Activated CD4-positive, alpha-beta memory T cell treated with anti-CD3 and anti-CD28 coated beads for 36 hours (primary cell): Measurements from ENCODE around the gene HAO2. TPM values are rescaled to one million over a fixed set of nuclear protein-coding genes. Genes with fewer than 3 reads are reported as not detected.

Source experiments
- CTCF ChIA-PET: fragments of 350-600 bp; sonication (Branson Sonifier 250); formaldehyde crosslinking; loops from one replicate; lab custom pipeline; 2021; ENCODE audit warnings: antibody characterized with exemption, inconsistent platforms; lab: Charles Lee
- POLR2A ChIA-PET: fragments of 350-600 bp; sonication (Branson Sonifier 250); formaldehyde crosslinking; loops from one replicate; lab custom pipeline; 2021; ENCODE audit warnings: antibody characterized with exemption; lab: Charles Lee
- DNase-seq: peaks from one replicate; pipeline ENCODE4 v3.0.0-alpha.2; 2020
- H3K27ac Mint-ChIP-seq: one replicate; pipeline ENCODE4 v1.8.0; 2021; ENCODE audit warnings: mixed read lengths
- H3K27me3 Mint-ChIP-seq: one replicate; pipeline ENCODE4 v1.8.0; 2021; ENCODE audit warnings: mixed read lengths
- H3K36me3 Mint-ChIP-seq: one replicate; pipeline ENCODE4 v1.8.0; 2021; ENCODE audit warnings: mixed read lengths
- H3K4me1 Mint-ChIP-seq: one replicate; pipeline ENCODE4 v1.8.0; 2021; ENCODE audit warnings: low read depth, mixed read lengths
- H3K4me3 Mint-ChIP-seq: one replicate; pipeline ENCODE4 v1.8.0; 2021; ENCODE audit warnings: mild to moderate bottlenecking, mixed read lengths
- H3K9me3 Mint-ChIP-seq: one replicate; pipeline ENCODE4 v1.8.0; 2021; ENCODE audit warnings: mixed read lengths
- intact Hi-C: fragments of 100-400 bp; cut with micrococcal nuclease; formaldehyde crosslinking; loops from one replicate; pipeline ENCODE4 v1.15.1; 2023
- total RNA-seq, 2 experiments: library from RNA; stranded (reverse); gene quantifications; one replicate each; pipeline ENCODE4 v1.2.3, GENCODE V29; 2021

The HAO2 gene
- total RNA-seq, 2 experiments from 2014 or later: not detected

- intact Hi-C loops: no loop called here
- DNase-seq: no peak
- CTCF ChIA-PET: no interaction called here
- Mint-ChIP-seq H3K4me1 (no peaks in the 10 kb centered on the region), H3K27ac (no peak overlapping the region), H3K36me3 (no peaks in the 10 kb centered on the region), H3K9me3 (no peaks in the 10 kb centered on the region), H3K4me3 (no peak overlapping the region), H3K27me3 (peaks cover 4% of the 10 kb centered on the region)
- POLR2A ChIA-PET: no interaction called here
Observed at GRCh38 chr1:119388450-119388849, 19.9 kb downstream of the HAO2 start.

- CTCF ChIA-PET: no interaction called here
- POLR2A ChIA-PET: no interaction called here
- H3K9me3 Mint-ChIP-seq: no peaks in the 10 kb centered on the region
Observed at GRCh38 chr1:119390526-119390925, 21.9 kb downstream of the HAO2 start.

GRCh38 chr1:119391749-119392148 is 23.2 kb downstream of the HAO2 start:
- no peak for DNase-seq
- H3K27ac Mint-ChIP-seq: no peak overlapping the region
- no peak overlapping the region for H3K4me3 Mint-ChIP-seq
- no peaks in the 10 kb centered on the region for H3K9me3 Mint-ChIP-seq
- intact Hi-C loops: no loop called here
- no peaks in the 10 kb centered on the region for H3K36me3 Mint-ChIP-seq
- peaks cover 8% of the 10 kb centered on the region for H3K27me3 Mint-ChIP-seq
- no peaks in the 10 kb centered on the region for H3K4me1 Mint-ChIP-seq
- ChIA-PET POLR2A (no interaction called here), CTCF (no interaction called here)

More at GRCh38 chr1:119390526-119390925, 21.9 kb downstream of the HAO2 start:
- Mint-ChIP-seq H3K4me1 (no peaks in the 10 kb centered on the region), H3K27ac (no peak overlapping the region), H3K36me3 (no peaks in the 10 kb centered on the region), H3K4me3 (no peak overlapping the region), H3K27me3 (peaks cover 8% of the 10 kb centered on the region)
- intact Hi-C loops: no loop called here
- no peak for DNase-seq

GRCh38 chr1:119394085-119394484 is 25.5 kb downstream of the HAO2 start:
- intact Hi-C loops: no loop called here
- no peak for DNase-seq
- no peak overlapping the region for H3K27ac Mint-ChIP-seq
- ChIA-PET CTCF (no interaction called here), POLR2A (no interaction called here)
- no peaks in the 10 kb centered on the region for H3K4me1 Mint-ChIP-seq
- H3K27me3 Mint-ChIP-seq: peaks cover 8% of the 10 kb centered on the region
- no peaks in the 10 kb centered on the region for H3K9me3 Mint-ChIP-seq
- no peak overlapping the region for H3K4me3 Mint-ChIP-seq
- H3K36me3 Mint-ChIP-seq: no peaks in the 10 kb centered on the region

GRCh38 chr1:119396982-119397381 is 28.4 kb downstream of the HAO2 start:
- Mint-ChIP-seq H3K4me1 (no peaks in the 10 kb centered on the region), H3K9me3 (no peaks in the 10 kb centered on the region), H3K4me3 (no peak overlapping the region), H3K36me3 (no peaks in the 10 kb centered on the region), H3K27me3 (peaks cover 4% of the 10 kb centered on the region), H3K27ac (no peak overlapping the region)
- POLR2A ChIA-PET: no interaction called here
- no peak for DNase-seq
- CTCF ChIA-PET: no interaction called here
- intact Hi-C loops: no loop called here

- H3K27ac Mint-ChIP-seq: no peak overlapping the region
- H3K4me3 Mint-ChIP-seq: no peak overlapping the region
- intact Hi-C loops: no loop called here
- DNase-seq: no peak
- ChIA-PET CTCF (no interaction called here), POLR2A (no interaction called here)
- no peaks in the 10 kb centered on the region for H3K4me1 Mint-ChIP-seq
- no peaks in the 10 kb centered on the region for H3K9me3 Mint-ChIP-seq
- no peaks in the 10 kb centered on the region for H3K36me3 Mint-ChIP-seq
- H3K27me3 Mint-ChIP-seq: peaks cover 9% of the 10 kb centered on the region
Observed at GRCh38 chr1:119397986-119398385, 29.4 kb downstream of the HAO2 start.

- Mint-ChIP-seq H3K9me3 (peaks cover 5% of the 10 kb centered on the region), H3K36me3 (no peaks in the 10 kb centered on the region), H3K4me3 (no peak overlapping the region), H3K4me1 (no peaks in the 10 kb centered on the region), H3K27me3 (peaks cover 8% of the 10 kb centered on the region), H3K27ac (no peak overlapping the region)
- intact Hi-C loops: no loop called here
- no peak for DNase-seq
- CTCF ChIA-PET: no interaction called here
- POLR2A ChIA-PET: no interaction called here
Observed at GRCh38 chr1:119404736-119405135, 36.2 kb downstream of the HAO2 start.

GRCh38 chr1:119409731-119410130 is 41.1 kb downstream of the HAO2 start:
- Mint-ChIP-seq H3K36me3 (no peaks in the 10 kb centered on the region), H3K27ac (no peak overlapping the region), H3K4me3 (no peak overlapping the region), H3K27me3 (no peaks in the 10 kb centered on the region), H3K4me1 (no peaks in the 10 kb centered on the region), H3K9me3 (peaks cover 5% of the 10 kb centered on the region)
- ChIA-PET POLR2A (no interaction called here), CTCF (no interaction called here)
- DNase-seq: no peak
- intact Hi-C loops: no loop called here

GRCh38 chr1:119410961-119411360 is 42.4 kb downstream of the HAO2 start:
- Mint-ChIP-seq H3K36me3 (no peaks in the 10 kb centered on the region), H3K4me3 (no peak overlapping the region), H3K9me3 (peaks cover 3% of the 10 kb centered on the region), H3K27ac (no peak overlapping the region), H3K4me1 (no peaks in the 10 kb centered on the region), H3K27me3 (no peaks in the 10 kb centered on the region)
- POLR2A ChIA-PET: no interaction called here
- CTCF ChIA-PET: no interaction called here
- DNase-seq: no peak
- intact Hi-C loops: no loop called here

- Mint-ChIP-seq H3K4me3 (no peak within 1 kb of the TSS), H3K27me3 (no peaks in the 10 kb centered on the region), H3K36me3 (no peaks in the 10 kb centered on the region), H3K27ac (no peak within 1 kb of the TSS), H3K9me3 (no peaks in the 10 kb centered on the region), H3K4me1 (no peaks in the 10 kb centered on the region)
- intact Hi-C loops: no loop called here
- ChIA-PET CTCF (no interaction called here), POLR2A (no interaction called here)
- no peak for DNase-seq
Observed at GRCh38 chr1:119414950-119415349, 46.4 kb downstream of the HAO2 start, which contains the start of gene HSD3B2. HSD3B2 (plus strand) TSS chr1:119415150; CDS start chr1:119415420, 270 bp downstream.

GRCh38 chr1:119416006-119416640 is 47.5 kb downstream of the HAO2 start:
- H3K9me3 Mint-ChIP-seq: no peaks in the 10 kb centered on the region
- no peak overlapping the region for H3K27ac Mint-ChIP-seq
- CTCF ChIA-PET: no interaction called here
- H3K27me3 Mint-ChIP-seq: no peaks in the 10 kb centered on the region
- POLR2A ChIA-PET: no interaction called here
- H3K4me3 Mint-ChIP-seq: no peak overlapping the region
- H3K4me1 Mint-ChIP-seq: no peaks in the 10 kb centered on the region
- intact Hi-C loops: no loop called here
- DNase-seq: no peak
- no peaks in the 10 kb centered on the region for H3K36me3 Mint-ChIP-seq

- ChIA-PET CTCF (no interaction called here), POLR2A (no interaction called here)
- H3K4me1 Mint-ChIP-seq: no peaks in the 10 kb centered on the region
- H3K27me3 Mint-ChIP-seq: no peaks in the 10 kb centered on the region
- intact Hi-C loops: no loop called here
- no peak overlapping the region for H3K27ac Mint-ChIP-seq
- DNase-seq: no peak
- H3K36me3 Mint-ChIP-seq: no peaks in the 10 kb centered on the region
- no peaks in the 10 kb centered on the region for H3K9me3 Mint-ChIP-seq
- H3K4me3 Mint-ChIP-seq: no peak overlapping the region
Observed at GRCh38 chr1:119419109-119419508, 50.5 kb downstream of the HAO2 start.

GRCh38 chr1:119420638-119421037 is 52.1 kb downstream of the HAO2 start:
- Mint-ChIP-seq H3K36me3 (no peaks in the 10 kb centered on the region), H3K9me3 (no peaks in the 10 kb centered on the region), H3K27ac (no peak overlapping the region), H3K4me3 (no peak overlapping the region), H3K4me1 (no peaks in the 10 kb centered on the region), H3K27me3 (no peaks in the 10 kb centered on the region)
- CTCF ChIA-PET: no interaction called here
- intact Hi-C loops: no loop called here
- DNase-seq: no peak
- POLR2A ChIA-PET: no interaction called here
